Tibial nerve (tissue), 4 donors: ENCODE results near the gene OBSCN.

Experiments
- EP300 ChIP-seq, 2 donors: sonication (generic); formaldehyde crosslinking; IDR thresholded peaks; one replicate each; pipeline ENCODE4 v1.6.1; 2017; ENCODE audit warnings: antibody characterized with exemption in 2 of 2, mild to moderate bottlenecking in 1 of 2
- TF ChIP-seq, protein P1 (sequence below), 5 experiments: fragments of 200-600 bp in 3 of 5; fragments of 450-650 bp in 2 of 5; sonication (generic) in 3 of 5; IDR thresholded peaks; one replicate each; pipeline ENCODE4 v1.5.1; 2016 to 2019; ENCODE audit warnings: antibody characterized with exemption in 5 of 5, mild to moderate bottlenecking in 3 of 5, moderate library complexity in 2 of 5

DNA sequence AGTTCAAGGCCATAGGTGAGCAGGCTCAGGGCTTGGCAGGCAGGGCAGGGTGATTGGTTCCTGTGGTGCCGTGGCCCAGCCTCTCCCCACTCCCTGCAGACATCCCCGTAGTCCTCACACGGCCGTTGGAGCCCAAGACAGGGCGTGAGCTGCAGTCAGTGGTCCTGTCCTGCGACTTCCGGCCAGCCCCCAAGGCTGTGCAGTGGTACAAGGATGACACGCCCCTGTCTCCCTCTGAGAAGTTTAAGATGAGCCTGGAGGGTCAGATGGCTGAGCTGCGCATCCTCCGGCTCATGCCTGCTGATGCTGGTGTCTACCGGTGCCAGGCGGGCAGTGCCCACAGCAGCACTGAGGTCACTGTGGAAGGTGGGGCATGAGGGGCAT lies 71.9 kb downstream of the OBSCN start:
- no peak for TF ChIP-seq EP300 (IDR thresholded peaks at IDR 0.05)
- TF ChIP-seq, protein P1, sequence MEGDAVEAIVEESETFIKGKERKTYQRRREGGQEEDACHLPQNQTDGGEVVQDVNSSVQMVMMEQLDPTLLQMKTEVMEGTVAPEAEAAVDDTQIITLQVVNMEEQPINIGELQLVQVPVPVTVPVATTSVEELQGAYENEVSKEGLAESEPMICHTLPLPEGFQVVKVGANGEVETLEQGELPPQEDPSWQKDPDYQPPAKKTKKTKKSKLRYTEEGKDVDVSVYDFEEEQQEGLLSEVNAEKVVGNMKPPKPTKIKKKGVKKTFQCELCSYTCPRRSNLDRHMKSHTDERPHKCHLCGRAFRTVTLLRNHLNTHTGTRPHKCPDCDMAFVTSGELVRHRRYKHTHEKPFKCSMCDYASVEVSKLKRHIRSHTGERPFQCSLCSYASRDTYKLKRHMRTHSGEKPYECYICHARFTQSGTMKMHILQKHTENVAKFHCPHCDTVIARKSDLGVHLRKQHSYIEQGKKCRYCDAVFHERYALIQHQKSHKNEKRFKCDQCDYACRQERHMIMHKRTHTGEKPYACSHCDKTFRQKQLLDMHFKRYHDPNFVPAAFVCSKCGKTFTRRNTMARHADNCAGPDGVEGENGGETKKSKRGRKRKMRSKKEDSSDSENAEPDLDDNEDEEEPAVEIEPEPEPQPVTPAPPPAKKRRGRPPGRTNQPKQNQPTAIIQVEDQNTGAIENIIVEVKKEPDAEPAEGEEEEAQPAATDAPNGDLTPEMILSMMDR (IDR thresholded peaks at IDR 0.05) = no peak
